B cell (primary cell): ENCODE results near the gene SLC15A4. TPM values are rescaled to one million over a fixed set of nuclear protein-coding genes. Genes with fewer than 3 reads are reported as not detected.
"Not testable (repeated sequence)": the region's sequence is repeated elsewhere in the genome, so short reads cannot be mapped to it uniquely, and the experiment has no call there.

Experiments used
- ATAC-seq: fragments of 200-7000 bp; cut with Tn5 transposase; one replicate; pipeline ENCODE4 v1.10.0; 2021; ENCODE audit warnings: low read depth, mild to moderate bottlenecking, moderate number of reproducible peaks, moderate library complexity
- CTCF ChIA-PET: fragments of 350-600 bp; sonication (Branson Sonifier 250); formaldehyde crosslinking; loops from one replicate; lab custom pipeline; 2021; ENCODE audit warnings: antibody characterized with exemption, inconsistent platforms; lab: Charles Lee
- POLR2A ChIA-PET: fragments of 350-600 bp; sonication (Branson Sonifier 250); formaldehyde crosslinking; loops from one replicate; lab custom pipeline; 2021; ENCODE audit warnings: antibody characterized with exemption; lab: Charles Lee
- DNase-seq: peaks from one replicate; pipeline ENCODE4 v3.0.0; 2013
- H2AFZ ChIP-seq: 2 replicates; pipeline ENCODE4 v1.6.1; 2012; ENCODE audit warnings: mild to moderate bottlenecking, low read depth, low read length; ENCODE audit not compliant: insufficient read depth, poor library complexity, severe bottlenecking
- H3K27ac ChIP-seq, 2 donors: 1 replicate in 1 of 2; 2 replicates in 1 of 2; pipeline ENCODE4 v1.5.1; 2012 to 2013; ENCODE audit warnings: low read length in 2 of 2, mild to moderate bottlenecking in 2 of 2, moderate library complexity in 1 of 2
- H3K27me3 ChIP-seq, 4 experiments: fragments of 200-600 bp in 1 of 4; sonication (generic) in 1 of 4; replicated peaks in 1 of 4; 1 replicate in 2 of 4; 2 replicates in 2 of 4; pipeline versions ENCODE4 v1.6.1 to v1.7.0; 2013 to 2016; ENCODE audit warnings: low read length in 3 of 4, mild to moderate bottlenecking in 2 of 4, mixed read lengths in 1 of 4, moderate library complexity in 1 of 4; ENCODE audit not compliant: insufficient read depth in 4 of 4, control insufficient read depth in 3 of 4; ENCODE audit errors: control extremely low read depth in 1 of 4
- H3K36me3 ChIP-seq, 2 experiments: replicated peaks in 1 of 2; 1 replicate in 1 of 2; 2 replicates in 1 of 2; pipeline versions ENCODE4 v1.6.1 to v1.7.1; 2013; ENCODE audit warnings: low read length in 1 of 2; ENCODE audit not compliant: insufficient read depth in 2 of 2, control insufficient read depth in 1 of 2; ENCODE audit errors: control extremely low read depth in 1 of 2, extremely low read depth in 1 of 2
- H3K4me1 ChIP-seq, 2 donors: fragments of 200-600 bp in 1 of 2; sonication (generic) in 1 of 2; 1 replicate in 1 of 2; 2 replicates in 1 of 2; pipeline versions ENCODE4 v1.5.1 to v1.6.1; 2013 to 2017; ENCODE audit warnings: low read length in 2 of 2; ENCODE audit not compliant: control insufficient read depth in 2 of 2, insufficient read depth in 2 of 2
- H3K4me2 ChIP-seq: replicated peaks from 2 replicates; pipeline ENCODE3; 2012; ENCODE audit warnings: mild to moderate bottlenecking, low read depth, low read length; ENCODE audit not compliant: poor library complexity, severe bottlenecking
- H3K4me3 ChIP-seq, 5 experiments: fragments of 200-600 bp in 1 of 5; sonication (generic) in 1 of 5; 1 replicate in 3 of 5; 2 replicates in 2 of 5; pipeline versions ENCODE4 v1.5.1 to v1.7.0; 2011 to 2016; ENCODE audit warnings: low read length in 4 of 5, mild to moderate bottlenecking in 4 of 5, low read depth in 2 of 5, control low read depth in 1 of 5, moderate library complexity in 1 of 5; ENCODE audit not compliant: insufficient read depth in 1 of 5; ENCODE audit errors: control extremely low read depth in 1 of 5, extremely low read depth in 1 of 5
- H3K79me2 ChIP-seq: fragments of 200-600 bp; sonication (generic); one replicate; pipeline ENCODE4 v1.6.0; 2016; ENCODE audit warnings: low read length; ENCODE audit not compliant: control insufficient read depth, insufficient read depth
- H3K9ac ChIP-seq: fragments of 200-600 bp; sonication (generic); 2 replicates; pipeline ENCODE4 v1.6.1; 2017; ENCODE audit warnings: mild to moderate bottlenecking, low read length, moderate library complexity
- H3K9me3 ChIP-seq, 3 donors: one replicate each; pipeline versions ENCODE4 v1.6.1 to v1.7.1; 2013; ENCODE audit warnings: low read length in 2 of 3; ENCODE audit not compliant: control insufficient read depth in 2 of 3, insufficient read depth in 1 of 3; ENCODE audit errors: control extremely low read depth in 1 of 3
- H4K20me1 ChIP-seq: 2 replicates; pipeline ENCODE4 v1.6.0; 2012; ENCODE audit warnings: mild to moderate bottlenecking, low read length; ENCODE audit not compliant: insufficient read depth, control insufficient read depth, poor library complexity, severe bottlenecking
- H3K27ac Mint-ChIP-seq: one replicate; pipeline ENCODE4 v1.8.0; 2021; ENCODE audit warnings: mixed read lengths
- H3K27me3 Mint-ChIP-seq: one replicate; pipeline ENCODE4 v1.8.0; 2021; ENCODE audit warnings: mixed read lengths
- H3K4me1 Mint-ChIP-seq: one replicate; pipeline ENCODE4 v1.8.0; 2021; ENCODE audit warnings: mixed read lengths
- H3K4me3 Mint-ChIP-seq: one replicate; pipeline ENCODE4 v1.8.0; 2021; ENCODE audit warnings: mixed read lengths
- H3K9me3 Mint-ChIP-seq: one replicate; pipeline ENCODE4 v1.8.0; 2022; ENCODE audit warnings: mixed read lengths; ENCODE audit not compliant: insufficient read depth
- CTCF ChIP-seq: fragments of 200-600 bp; IDR thresholded peaks from one replicate; pipeline ENCODE4 v1.8.0; 2022; ENCODE audit warnings: antibody characterized with exemption, mild to moderate bottlenecking
- EZH2 ChIP-seq: IDR thresholded peaks from 2 replicates; pipeline ENCODE4 v1.6.1; 2012; ENCODE audit warnings: borderline replicate concordance, low read depth, mild to moderate bottlenecking, moderate library complexity, low read length; ENCODE audit not compliant: insufficient read depth, poor library complexity, severe bottlenecking
- WGBS: methylation state at CpG from one replicate; pipeline ENCODE4 v1.1.5; 2013; ENCODE audit warnings: missing lambda C conversion rate; ENCODE audit not compliant: insufficient coverage; 5-methylcytosine and 5-hydroxymethylcytosine counted together
- intact Hi-C: fragments of 100-400 bp; cut with micrococcal nuclease; formaldehyde crosslinking; loops from one replicate; pipeline ENCODE4 v1.10.0; 2022
- polyA plus RNA-seq: library from polyadenylated mRNA; depleted of rRNA; stranded (reverse); fragments of >200 nt; gene quantifications from 2 replicates; pipeline ENCODE4 v1.2.3, GENCODE V29; 2012
- total RNA-seq, 2 donors: library from RNA; stranded (reverse); fragments of 120-200 nt in 1 of 2; gene quantifications; 1 replicate in 1 of 2; 2 replicates in 1 of 2; pipeline versions ENCODE4 v1.2.3 to v1.2.4, GENCODE V29; 2013 to 2022

The SLC15A4 gene
- total and polyA plus RNA-seq, 2 donors (not counting 1 experiment from before 2014, with no cell fraction given): 48.9 to 67.2 TPM

GRCh38 chr12:128806573-128806972, 17.2 kb downstream of the SLC15A4 start:
- Mint-ChIP-seq H3K27ac (no peak overlapping the region), H3K4me1 (peaks cover 49% of the 10 kb centered on the region), H3K27me3 (no peaks in the 10 kb centered on the region), H3K9me3 (no peaks in the 10 kb centered on the region), H3K4me3 (no peak overlapping the region)
- POLR2A ChIA-PET: no interaction called here
- 87% methylated on average over 5 of the region's 9 CpGs for WGBS
- peaks cover 0 to 4% (median 0%) of the 10 kb centered on the region in 3 donors for H3K9me3 ChIP-seq
- H3K9ac ChIP-seq: no peak overlapping the region
- H3K4me1 ChIP-seq: peaks cover 39 to 44% of the 10 kb centered on the region in 2 donors
- intact Hi-C loops: no loop called here
- peaks cover 12 to 66% of the 10 kb centered on the region in 2 experiments for H3K36me3 ChIP-seq
- TF ChIP-seq EZH2 (no peak), CTCF (no peak)
- no peak overlapping the region for H2AFZ ChIP-seq
- H3K79me2 ChIP-seq: peaks cover 93% of the 10 kb centered on the region
- ATAC-seq (no peak), DNase-seq (no peak)
- H3K4me3 ChIP-seq: no peak overlapping the region
- CTCF ChIA-PET: interaction anchor here (1.2 to 2.9 kb wide), 2 partner anchors 9 to 14 kb away, joined by 6 to 10 read pairs; no protein-coding TSS in a partner anchor
- H3K27me3 ChIP-seq: no peaks in the 10 kb centered on the region
- no peak overlapping the region for H3K4me2 ChIP-seq
- no peak overlapping the region for H3K27ac ChIP-seq
- peaks cover 42% of the 10 kb centered on the region for H4K20me1 ChIP-seq

DNA sequence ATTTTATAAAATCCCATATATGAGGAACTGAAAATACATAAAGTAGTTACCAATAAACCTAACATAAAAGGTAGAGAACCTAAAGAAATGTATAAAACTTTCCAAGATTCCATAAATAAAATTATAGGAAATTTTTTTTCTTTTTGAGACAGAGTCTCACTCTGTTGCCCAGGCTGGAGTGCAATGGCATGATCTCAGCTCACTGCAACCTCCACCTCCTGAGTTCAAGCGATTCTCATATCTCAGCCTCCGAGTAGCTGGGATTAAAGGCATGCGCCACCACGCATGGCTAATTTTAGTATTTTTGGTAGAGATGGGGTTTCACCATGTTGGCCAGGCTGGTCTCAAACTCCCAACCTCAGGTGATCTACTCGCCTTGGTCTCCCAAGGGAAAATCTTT, 18.4 kb downstream of the SLC15A4 start:
- Histone ChIP-seq H3K36me3 (peaks cover 12 to 76% of the 10 kb centered on the region in 2 experiments), H3K79me2 (peaks cover 93% of the 10 kb centered on the region), H3K4me1 (peaks cover 34 to 38% of the 10 kb centered on the region in 2 donors), H4K20me1 (peaks cover 43% of the 10 kb centered on the region), H3K27ac (peak overlapping the region in 1 of 2 donors; percentile 23)
- H3K27me3 ChIP-seq, intact Hi-C loops, H3K9me3 Mint-ChIP-seq, H3K9me3 ChIP-seq, H3K4me2 ChIP-seq, H3K27me3 Mint-ChIP-seq, H3K4me3 ChIP-seq, H3K27ac Mint-ChIP-seq, H3K4me3 Mint-ChIP-seq, POLR2A ChIA-PET, H3K9ac ChIP-seq, ATAC-seq, DNase-seq, H2AFZ ChIP-seq: not testable (repeated sequence)
- CTCF ChIA-PET: interaction anchor here (1.4 to 2.9 kb wide), 2 partner anchors 10 to 15 kb away, joined by 7 to 10 read pairs; no protein-coding TSS in a partner anchor
- peaks cover 50% of the 10 kb centered on the region for H3K4me1 Mint-ChIP-seq
- WGBS: 40% methylated on average over 1 of the region's 5 CpGs
